ENCODE results near the gene PDE7B. TPM values are rescaled to one million over a fixed set of nuclear protein-coding genes. Genes with fewer than 3 reads are reported as not detected.
A peak's percentile ranks its signal among the peaks of the same experiment; 100 is the strongest.

Gene PDE7B
- total and polyA plus RNA-seq, 2 donors from 2014 or later, result 4.6 to 15.4 TPM

DNA sequence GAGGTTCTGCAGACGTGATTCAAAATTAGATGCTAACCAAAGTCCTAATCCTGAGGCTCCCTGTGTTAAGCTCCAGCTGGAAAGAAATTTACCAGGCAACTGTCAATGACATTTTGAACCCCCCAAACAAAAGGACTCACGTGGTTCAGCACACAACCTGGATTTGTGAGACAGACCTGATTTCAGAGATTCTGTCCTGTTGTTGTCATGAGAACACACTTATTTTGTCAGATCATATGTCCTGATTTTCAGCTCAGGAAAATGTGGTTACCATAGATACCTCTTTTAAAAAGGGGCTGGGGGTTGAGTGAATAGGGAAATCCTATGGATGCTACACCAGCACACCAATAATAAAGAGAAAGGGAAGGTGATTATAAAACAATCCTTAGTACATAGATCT, 337.0 kb downstream of the PDE7B start:
- H3K27ac ChIP-seq (ENCODE audit: low read depth in 2 of 2, low read length in 2 of 2), result no peak overlapping the region

GRCh38 chr6:136189104-136189503, 337.6 kb downstream of the PDE7B start:
- H3K27me3 ChIP-seq (ENCODE audit: control insufficient read depth, insufficient read depth, low read length), result no peaks in the 10 kb centered on the region
- H3K27ac ChIP-seq (ENCODE audit: low read depth in 2 of 2, low read length in 2 of 2), result no peak overlapping the region
- TF ChIP-seq, protein P1, sequence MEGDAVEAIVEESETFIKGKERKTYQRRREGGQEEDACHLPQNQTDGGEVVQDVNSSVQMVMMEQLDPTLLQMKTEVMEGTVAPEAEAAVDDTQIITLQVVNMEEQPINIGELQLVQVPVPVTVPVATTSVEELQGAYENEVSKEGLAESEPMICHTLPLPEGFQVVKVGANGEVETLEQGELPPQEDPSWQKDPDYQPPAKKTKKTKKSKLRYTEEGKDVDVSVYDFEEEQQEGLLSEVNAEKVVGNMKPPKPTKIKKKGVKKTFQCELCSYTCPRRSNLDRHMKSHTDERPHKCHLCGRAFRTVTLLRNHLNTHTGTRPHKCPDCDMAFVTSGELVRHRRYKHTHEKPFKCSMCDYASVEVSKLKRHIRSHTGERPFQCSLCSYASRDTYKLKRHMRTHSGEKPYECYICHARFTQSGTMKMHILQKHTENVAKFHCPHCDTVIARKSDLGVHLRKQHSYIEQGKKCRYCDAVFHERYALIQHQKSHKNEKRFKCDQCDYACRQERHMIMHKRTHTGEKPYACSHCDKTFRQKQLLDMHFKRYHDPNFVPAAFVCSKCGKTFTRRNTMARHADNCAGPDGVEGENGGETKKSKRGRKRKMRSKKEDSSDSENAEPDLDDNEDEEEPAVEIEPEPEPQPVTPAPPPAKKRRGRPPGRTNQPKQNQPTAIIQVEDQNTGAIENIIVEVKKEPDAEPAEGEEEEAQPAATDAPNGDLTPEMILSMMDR (IDR thresholded peaks at IDR 0.05; ENCODE audit: borderline replicate concordance, extremely low read depth, insufficient read depth), result no peak
- no peak overlapping the region for H3K4me3 ChIP-seq (ENCODE audit: low read length in 3 of 3)
- H3K4me1 ChIP-seq (ENCODE audit: control insufficient read depth in 2 of 3, insufficient read depth in 2 of 3, low read depth in 1 of 3, low read length in 3 of 3), result no peaks in the 10 kb centered on the region
- no peak for DNase-seq
- peaks cover 0 to 10% (median 9%) of the 10 kb centered on the region in 3 donors for H3K36me3 ChIP-seq (ENCODE audit: control insufficient read depth in 2 of 3, insufficient read depth in 3 of 3, low read length in 3 of 3)
- H3K9ac ChIP-seq (ENCODE audit: low read length in 3 of 3), result no peak overlapping the region
- FAIRE-seq, result no peak
- no peaks in the 10 kb centered on the region for H3K9me3 ChIP-seq (ENCODE audit: control insufficient read depth in 2 of 3, insufficient read depth in 1 of 3, low read length in 3 of 3)
- intact Hi-C loops (cut with DNase I), result no loop called here

More for the DNA sequence above, 337.0 kb downstream of the PDE7B start:
- FAIRE-seq (no peak), DNase-seq (no peak)
- H3K9ac ChIP-seq (ENCODE audit: low read length in 3 of 3), result no peak overlapping the region
- intact Hi-C loops (cut with DNase I), result no loop called here
- H3K4me1 ChIP-seq (ENCODE audit: control insufficient read depth in 2 of 3, insufficient read depth in 2 of 3, low read depth in 1 of 3, low read length in 3 of 3), result no peaks in the 10 kb centered on the region
- no peak overlapping the region for H3K4me3 ChIP-seq (ENCODE audit: low read length in 3 of 3)
- TF ChIP-seq, protein P1 (IDR thresholded peaks at IDR 0.05; ENCODE audit: borderline replicate concordance, extremely low read depth, insufficient read depth), result no peak
- H3K36me3 ChIP-seq (ENCODE audit: control insufficient read depth in 2 of 3, insufficient read depth in 3 of 3, low read length in 3 of 3), result peaks cover 0 to 10% (median 9%) of the 10 kb centered on the region in 3 donors
- H3K27me3 ChIP-seq (ENCODE audit: control insufficient read depth, insufficient read depth, low read length), result no peaks in the 10 kb centered on the region
- no peaks in the 10 kb centered on the region for H3K9me3 ChIP-seq (ENCODE audit: control insufficient read depth in 2 of 3, insufficient read depth in 1 of 3, low read length in 3 of 3)

DNA sequence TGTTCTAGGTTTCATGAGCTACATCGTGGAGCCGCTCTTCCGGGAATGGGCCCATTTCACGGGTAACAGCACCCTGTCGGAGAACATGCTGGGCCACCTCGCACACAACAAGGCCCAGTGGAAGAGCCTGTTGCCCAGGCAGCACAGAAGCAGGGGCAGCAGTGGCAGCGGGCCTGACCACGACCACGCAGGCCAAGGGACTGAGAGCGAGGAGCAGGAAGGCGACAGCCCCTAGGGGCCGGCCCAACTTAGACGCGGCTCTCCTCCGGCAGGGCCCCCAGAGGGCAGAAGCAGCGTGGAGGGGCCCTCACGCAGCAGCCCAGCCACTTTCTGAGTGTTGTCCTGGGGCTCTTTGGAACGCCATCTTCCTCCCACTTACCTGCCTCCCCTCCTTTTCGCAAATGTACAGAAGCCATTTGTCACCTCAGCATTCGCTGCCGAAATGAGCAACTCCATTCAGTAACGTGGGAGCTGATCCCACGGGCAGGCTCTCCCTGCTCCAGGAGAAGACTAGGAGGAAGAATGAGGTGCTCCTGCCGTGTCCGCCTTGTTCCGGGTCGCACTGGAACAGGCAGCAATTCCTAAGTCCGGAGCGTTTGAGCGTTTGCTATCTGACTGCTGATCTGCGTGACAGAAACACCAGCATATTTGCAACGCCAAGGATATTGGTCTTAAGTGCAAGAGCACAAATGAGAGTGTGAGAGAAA, 340.3 kb downstream of the PDE7B start:
- TF ChIP-seq, protein P1 (IDR thresholded peaks at IDR 0.05; ENCODE audit: borderline replicate concordance, extremely low read depth, insufficient read depth), result no peak
- no peak overlapping the region for H3K4me3 ChIP-seq (ENCODE audit: low read length in 3 of 3)
- H3K4me1 ChIP-seq (ENCODE audit: control insufficient read depth in 2 of 3, insufficient read depth in 2 of 3, low read depth in 1 of 3, low read length in 3 of 3), result no peaks in the 10 kb centered on the region
- H3K27ac ChIP-seq (ENCODE audit: low read depth in 2 of 2, low read length in 2 of 2), result no peak overlapping the region
- intact Hi-C loops (cut with DNase I), result no loop called here
- DNase-seq (peak in 1 of 5 donors; percentile 61), FAIRE-seq (no peak)
- no peaks in the 10 kb centered on the region for H3K27me3 ChIP-seq (ENCODE audit: control insufficient read depth, insufficient read depth, low read length)
- no peak overlapping the region for H3K9ac ChIP-seq (ENCODE audit: low read length in 3 of 3)
- H3K36me3 ChIP-seq (ENCODE audit: control insufficient read depth in 2 of 3, insufficient read depth in 3 of 3, low read length in 3 of 3), result peaks cover 0 to 10% (median 9%) of the 10 kb centered on the region in 3 donors
- no peaks in the 10 kb centered on the region for H3K9me3 ChIP-seq (ENCODE audit: control insufficient read depth in 2 of 3, insufficient read depth in 1 of 3, low read length in 3 of 3)

All from kidney (tissue), 14 donors.